ENCODE measurements around the gene SIX5. TPM values are rescaled to one million over a fixed set of nuclear protein-coding genes. Genes with fewer than 3 reads are reported as not detected.

SIX5 gene
- total RNA-seq, 1 experiment from 2014 or later: 7.0 TPM

DNA sequence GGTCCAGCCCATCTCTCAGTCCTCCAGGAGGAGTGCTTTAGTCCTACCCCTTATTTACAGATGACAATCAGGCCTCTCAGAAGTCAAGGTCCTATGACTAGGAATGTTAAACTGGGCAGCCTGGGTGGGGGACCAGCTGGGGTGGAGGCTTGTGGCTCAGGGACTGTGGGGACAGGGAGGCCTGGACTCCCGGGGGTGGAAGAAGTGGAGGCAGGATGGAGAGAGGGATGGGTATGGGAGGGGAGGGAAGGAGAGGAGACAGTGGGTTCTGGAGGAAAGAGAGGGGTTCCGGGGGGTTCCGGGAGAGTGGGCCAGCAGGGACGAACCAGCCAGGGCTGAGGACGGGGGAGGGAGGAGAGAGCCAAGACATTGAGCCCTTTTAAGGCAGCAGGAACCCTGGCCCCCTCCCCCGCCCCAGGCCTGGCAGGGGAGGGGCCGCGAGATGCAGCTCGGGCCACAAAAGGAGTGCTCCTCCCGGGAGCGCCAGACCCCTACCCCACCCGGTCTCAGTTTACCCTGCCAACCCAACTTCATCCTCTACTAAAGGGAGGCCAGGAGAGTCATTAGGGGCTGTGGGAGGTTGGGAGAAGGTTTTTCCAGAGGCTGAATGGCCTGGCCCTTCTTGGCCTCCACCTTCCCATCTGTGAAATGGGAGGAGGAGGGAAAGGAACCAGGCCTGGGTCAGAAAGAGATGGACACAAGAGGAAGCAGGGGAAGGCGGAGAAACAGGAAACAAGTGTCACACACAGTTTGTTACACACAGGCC lies 11.6 kb upstream of the SIX5 start:
- no peak for DNase-seq (ENCODE audit: low read depth, low spot score)
- in situ Hi-C loops (cut with HindIII; ENCODE audit: low pct_unique_long_range_greater_than_20kb, low sequenced_read_pairs): no loop called here

DNA sequence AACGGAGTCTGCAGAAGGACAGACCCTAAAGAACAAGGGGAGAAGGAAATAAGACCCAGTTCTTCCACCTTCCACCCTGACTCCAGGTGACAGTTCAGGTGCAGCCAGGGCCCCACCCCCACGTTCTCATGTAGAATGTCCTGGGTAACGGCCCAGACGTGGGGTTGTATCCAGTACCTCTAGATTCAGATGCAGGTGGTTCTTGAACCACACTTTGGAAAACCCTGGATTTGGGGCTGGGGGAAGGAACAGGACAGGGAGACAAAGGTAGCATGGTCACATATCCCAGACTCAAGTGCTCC lies 11.0 kb upstream of the SIX5 start:
- in situ Hi-C loops (cut with HindIII; ENCODE audit: low pct_unique_long_range_greater_than_20kb, low sequenced_read_pairs): no loop called here

DNA sequence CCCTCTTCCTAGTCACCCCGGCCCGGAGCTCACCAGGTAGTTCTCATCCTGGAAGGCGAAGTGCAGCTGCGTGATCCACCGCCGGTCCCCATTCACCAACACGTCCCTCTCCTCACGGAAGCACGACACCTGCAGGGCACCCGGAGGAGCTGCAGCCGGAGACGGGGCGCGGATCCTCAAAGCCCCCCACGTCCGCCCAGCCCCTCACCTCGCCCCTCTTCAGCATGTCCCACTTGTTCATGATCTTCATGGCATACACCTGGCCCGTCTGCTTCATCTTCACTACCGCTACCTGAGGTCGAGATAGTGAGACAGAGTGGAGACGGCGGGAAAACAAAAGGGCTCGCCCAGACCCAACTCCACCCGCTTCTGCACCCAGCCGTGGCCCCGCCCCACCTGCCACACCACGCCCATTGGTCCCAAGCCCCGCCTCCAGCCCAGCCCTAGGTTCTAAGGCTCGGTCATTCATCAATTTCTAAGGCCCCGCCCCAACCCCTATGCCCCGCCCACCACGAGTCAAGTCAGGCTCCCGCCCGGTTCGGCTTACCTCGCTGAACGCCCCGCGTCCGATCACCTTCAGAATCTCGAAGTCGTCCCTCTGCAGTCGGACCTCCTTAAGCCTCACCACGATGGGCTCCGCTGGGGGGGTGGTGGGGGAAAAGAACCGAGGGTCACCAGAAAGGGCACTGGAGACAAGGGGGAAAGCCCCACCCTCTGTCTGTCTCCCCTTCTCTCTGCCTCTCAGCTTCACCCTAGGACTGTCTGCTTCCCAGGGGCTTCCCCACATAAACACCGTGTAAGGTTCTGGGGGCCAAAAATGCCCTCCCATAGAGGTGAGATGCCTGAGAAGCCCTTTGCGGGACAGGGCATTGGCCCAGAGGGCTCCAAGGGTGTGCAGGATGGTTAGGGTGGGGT lies 10.4 kb upstream of the SIX5 start:
- in situ Hi-C loops (cut with HindIII; ENCODE audit: low pct_unique_long_range_greater_than_20kb, low sequenced_read_pairs): no loop called here
- DNase-seq (ENCODE audit: low read depth, low spot score): peak; percentile 85

More for the DNA sequence above, 11.0 kb upstream of the SIX5 start:
- no peak for DNase-seq (ENCODE audit: low read depth, low spot score)

DNA sequence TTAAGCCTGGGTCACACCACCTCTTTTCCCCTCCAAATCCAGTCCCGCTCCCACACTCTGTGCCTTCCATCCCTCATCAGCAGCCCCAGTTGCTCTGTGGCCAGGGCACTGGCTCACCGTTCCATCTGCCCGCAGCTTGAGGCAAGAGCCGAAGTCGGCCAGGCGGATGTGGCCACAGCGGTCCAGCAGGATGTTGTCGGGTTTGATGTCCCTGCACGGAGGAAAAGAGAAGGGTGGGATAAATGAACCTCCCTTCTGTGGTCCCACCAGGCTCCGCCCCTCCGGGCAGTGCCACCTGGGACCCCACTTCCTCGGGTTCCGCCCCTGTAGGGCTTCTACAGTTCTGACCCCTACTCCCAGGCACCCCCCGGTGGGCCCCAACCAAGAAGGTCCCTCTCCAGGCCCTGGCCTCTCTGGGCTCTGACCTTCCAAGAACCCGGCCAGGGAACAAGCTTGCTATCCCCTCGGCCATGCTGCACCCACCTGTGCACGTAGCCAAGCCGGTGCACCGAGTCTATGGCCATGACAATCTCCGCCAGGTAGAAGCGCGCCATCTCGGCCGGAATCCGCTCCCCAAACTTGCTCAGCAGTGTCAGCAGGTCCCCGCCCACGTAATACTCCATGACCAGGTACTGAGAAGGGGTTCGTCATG lies 9.1 kb upstream of the SIX5 start:
- no peak for DNase-seq (ENCODE audit: low read depth, low spot score)
- in situ Hi-C loops (cut with HindIII; ENCODE audit: low pct_unique_long_range_greater_than_20kb, low sequenced_read_pairs): no loop called here

DNA sequence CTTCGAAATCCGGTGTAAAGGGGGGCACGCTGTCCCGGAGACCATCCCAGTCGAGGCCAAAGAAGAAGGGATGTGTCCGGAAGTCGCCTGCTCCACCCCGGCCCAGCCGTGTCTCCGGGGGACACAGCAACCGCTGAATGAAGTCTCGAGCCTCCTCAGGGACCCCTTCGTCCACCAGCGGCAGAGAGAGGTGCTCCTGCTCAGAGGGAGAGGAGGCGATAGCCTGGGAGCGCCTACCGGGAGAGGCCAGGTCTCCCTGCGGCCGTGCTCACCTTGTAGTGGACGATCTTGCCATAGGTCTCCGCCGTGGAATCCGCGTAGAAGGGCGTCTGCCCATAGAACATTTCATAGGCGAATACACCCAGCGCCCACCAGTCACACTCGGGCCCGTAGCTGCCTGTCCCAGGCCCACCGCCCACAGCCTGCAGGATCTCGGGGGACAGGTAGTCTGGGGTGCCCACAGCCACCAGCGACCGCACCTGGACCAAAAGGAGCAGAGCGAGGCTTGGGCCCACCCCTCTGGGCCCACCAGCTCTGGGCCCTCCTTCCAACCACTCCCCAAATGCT lies 8.4 kb upstream of the SIX5 start:
- in situ Hi-C loops (cut with HindIII; ENCODE audit: low pct_unique_long_range_greater_than_20kb, low sequenced_read_pairs): no loop called here

DNA sequence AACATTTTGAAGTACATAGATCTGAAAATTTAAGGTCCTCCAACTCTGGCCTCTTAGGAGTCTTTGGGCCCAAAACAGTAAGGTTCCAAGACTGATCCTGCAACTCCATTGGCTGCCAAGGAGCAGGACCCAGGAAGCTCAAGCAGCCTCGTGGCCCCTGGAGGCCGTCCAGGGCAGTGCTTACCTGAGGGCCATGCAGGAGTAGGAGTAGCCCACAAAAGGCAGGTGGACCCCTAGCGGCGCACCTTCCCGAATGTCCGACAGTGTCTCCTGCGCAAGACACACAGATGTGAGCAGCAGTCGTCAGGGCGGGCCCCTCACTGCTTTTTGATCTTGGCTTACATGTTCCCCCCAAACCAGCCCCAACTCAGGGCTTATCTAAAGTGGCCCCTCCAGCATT lies 5.7 kb upstream of the SIX5 start:
- in situ Hi-C loops (cut with HindIII; ENCODE audit: low pct_unique_long_range_greater_than_20kb, low sequenced_read_pairs): no loop called here
- DNase-seq (ENCODE audit: low read depth, low spot score): no peak

More for the DNA sequence above, 8.4 kb upstream of the SIX5 start:
- DNase-seq (ENCODE audit: low read depth, low spot score): no peak

DNA sequence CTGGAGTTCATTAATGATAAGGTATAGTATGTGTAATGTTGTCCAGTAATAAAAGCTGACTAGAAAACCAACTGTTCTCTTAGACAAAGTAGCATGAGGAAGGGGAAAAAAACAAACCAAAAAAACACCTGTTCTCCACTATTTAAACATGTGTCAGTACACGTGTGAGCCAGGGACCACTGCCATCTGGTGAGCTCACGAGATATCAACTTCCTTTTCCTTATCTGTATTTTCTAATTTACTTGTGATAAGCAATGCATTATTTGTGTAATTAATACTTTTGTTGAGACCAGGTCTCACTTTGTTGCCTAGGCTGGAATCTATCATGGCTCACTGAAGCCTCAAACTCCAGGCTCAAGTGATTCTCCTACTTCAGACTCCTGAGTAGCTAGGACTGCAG lies 4.3 kb upstream of the SIX5 start:
- in situ Hi-C loops (cut with HindIII; ENCODE audit: low pct_unique_long_range_greater_than_20kb, low sequenced_read_pairs): no loop called here
- DNase-seq (ENCODE audit: low read depth, low spot score): no peak

DNA sequence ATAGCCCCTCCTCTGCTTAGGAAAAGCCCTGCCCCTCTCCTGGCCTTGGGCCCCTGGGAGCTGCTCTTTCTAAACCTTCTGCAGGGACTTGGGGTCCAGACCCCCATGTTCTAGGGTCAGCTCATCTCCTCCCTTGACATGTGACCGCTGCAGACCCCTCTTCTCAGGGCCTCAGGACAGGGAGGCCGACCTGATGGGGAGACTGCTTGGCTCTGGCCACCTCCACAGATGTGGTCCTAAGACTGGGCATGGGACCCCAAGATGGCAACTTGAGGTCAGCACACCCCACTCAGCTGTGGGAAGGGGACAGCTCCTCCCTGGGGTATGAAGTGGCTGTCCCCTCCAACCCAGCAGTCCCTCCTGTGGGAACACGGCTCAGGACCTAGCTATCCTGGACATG lies 3.9 kb upstream of the SIX5 start:
- no peak for DNase-seq (ENCODE audit: low read depth, low spot score)
- in situ Hi-C loops (cut with HindIII; ENCODE audit: low pct_unique_long_range_greater_than_20kb, low sequenced_read_pairs): no loop called here

DNA sequence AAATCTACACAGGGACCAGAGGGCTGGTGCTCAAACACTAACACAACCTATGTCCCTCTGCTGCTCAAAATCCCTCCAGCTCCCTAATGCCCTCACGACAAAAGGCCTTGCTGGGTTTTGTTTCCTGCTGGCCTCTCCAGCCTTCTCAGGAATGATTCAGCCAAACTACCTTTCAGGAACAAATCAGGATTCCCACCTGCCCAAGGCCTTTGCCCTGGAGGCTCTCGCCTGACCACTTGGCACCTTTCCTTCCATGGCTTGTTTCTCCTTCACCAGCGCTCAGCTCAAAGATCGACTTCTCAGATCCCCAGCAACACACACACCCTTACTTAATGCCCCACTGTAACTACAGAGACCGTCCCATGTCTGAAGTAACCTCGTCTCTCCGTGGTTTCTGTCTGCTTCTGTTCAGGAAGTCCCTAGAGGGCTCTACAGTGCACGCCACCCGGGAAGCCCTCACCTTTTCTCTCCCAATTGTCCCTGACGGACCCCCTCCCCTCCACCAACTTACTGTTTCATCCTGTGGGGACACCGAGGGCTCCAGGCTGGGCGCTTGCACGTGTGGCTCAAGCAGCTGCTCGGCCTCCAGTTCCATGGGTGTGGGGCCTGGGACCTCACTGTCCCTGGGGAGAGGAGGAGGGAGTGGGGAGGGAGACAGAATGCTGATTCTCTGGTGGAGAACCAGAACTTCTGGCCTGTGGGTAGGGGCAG lies 3.2 kb upstream of the SIX5 start:
- no peak for DNase-seq (ENCODE audit: low read depth, low spot score)
- in situ Hi-C loops (cut with HindIII; ENCODE audit: low pct_unique_long_range_greater_than_20kb, low sequenced_read_pairs): no loop called here

DNA sequence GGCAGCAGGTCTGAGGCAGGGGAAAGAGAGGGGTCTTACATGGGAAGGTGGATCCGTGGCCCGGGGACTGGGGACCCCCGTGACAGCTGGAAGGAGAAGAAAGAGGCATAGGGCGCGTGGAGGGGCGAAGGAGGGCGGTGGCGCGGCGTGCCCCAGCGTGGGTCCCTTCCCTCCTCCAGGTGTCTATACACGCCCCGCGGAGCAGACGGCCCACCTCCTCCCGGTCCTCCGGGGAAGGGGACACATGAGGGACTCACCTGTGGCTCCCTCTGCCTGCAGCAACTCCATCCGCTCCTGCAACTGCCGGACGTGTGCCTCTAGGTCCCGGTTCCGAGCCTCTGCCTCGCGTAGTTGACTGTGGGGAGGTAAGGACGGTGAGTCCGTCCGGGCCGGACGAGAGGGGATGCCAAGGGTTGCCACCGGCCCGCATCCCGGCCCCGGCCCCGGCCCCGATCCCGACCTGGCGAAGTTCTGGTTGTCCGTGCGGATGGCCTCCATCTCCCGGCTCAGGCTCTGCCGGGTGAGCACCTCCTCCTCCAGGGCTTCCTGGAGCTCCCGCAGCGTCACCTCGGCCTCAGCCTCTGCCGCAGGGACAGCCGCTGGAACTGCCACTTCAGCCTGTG lies 2.4 kb upstream of the SIX5 start:
- DNase-seq (ENCODE audit: low read depth, low spot score): no peak

DNA sequence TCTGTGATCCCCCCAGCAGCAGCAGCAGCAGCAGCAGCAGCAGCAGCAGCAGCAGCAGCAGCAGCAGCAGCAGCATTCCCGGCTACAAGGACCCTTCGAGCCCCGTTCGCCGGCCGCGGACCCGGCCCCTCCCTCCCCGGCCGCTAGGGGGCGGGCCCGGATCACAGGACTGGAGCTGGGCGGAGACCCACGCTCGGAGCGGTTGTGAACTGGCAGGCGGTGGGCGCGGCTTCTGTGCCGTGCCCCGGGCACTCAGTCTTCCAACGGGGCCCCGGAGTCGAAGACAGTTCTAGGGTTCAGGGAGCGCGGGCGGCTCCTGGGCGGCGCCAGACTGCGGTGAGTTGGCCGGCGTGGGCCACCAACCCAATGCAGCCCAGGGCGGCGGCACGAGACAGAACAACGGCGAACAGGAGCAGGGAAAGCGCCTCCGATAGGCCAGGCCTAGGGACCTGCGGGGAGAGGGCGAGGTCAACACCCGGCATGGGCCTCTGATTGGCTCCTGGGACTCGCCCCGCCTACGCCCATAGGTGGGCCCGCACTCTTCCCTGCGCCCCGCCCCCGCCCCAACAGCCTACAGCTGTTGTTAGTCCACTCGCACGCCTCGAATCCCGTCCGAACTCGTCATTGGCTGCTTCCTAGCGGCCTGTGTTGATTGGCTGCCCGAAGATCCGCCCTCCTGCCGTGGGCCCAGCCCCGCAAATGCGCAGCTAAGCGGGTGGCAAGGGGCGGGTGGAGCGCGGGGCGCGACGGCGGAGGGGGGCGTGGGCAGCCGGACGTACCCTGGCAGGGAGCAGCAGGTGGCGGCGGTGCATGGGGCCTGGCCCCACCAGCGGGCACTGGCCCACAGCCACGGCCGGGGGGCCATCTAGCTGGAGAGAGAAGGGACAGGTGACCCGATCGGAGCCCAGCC lies 1.4 kb upstream of the SIX5 start:
- peak; percentile 98 for DNase-seq (ENCODE audit: low read depth, low spot score)
- in situ Hi-C loops (cut with HindIII; ENCODE audit: low pct_unique_long_range_greater_than_20kb, low sequenced_read_pairs): no loop called here

More for the DNA sequence above, 2.4 kb upstream of the SIX5 start:
- in situ Hi-C loops (cut with HindIII; ENCODE audit: low pct_unique_long_range_greater_than_20kb, low sequenced_read_pairs): no loop called here

DNA sequence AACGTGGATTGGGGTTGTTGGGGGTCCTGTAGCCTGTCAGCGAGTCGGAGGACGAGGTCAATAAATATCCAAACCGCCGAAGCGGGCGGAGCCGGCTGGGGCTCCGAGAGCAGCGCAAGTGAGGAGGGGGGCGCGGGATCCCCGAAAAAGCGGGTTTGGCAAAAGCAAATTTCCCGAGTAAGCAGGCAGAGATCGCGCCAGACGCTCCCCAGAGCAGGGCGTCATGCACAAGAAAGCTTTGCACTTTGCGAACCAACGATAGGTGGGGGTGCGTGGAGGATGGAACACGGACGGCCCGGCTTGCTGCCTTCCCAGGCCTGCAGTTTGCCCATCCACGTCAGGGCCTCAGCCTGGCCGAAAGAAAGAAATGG lies 754 bp upstream of the SIX5 start:
- in situ Hi-C loops (cut with HindIII; ENCODE audit: low pct_unique_long_range_greater_than_20kb, low sequenced_read_pairs): no loop called here
- peak; percentile 35 for DNase-seq (ENCODE audit: low read depth, low spot score)

DNA sequence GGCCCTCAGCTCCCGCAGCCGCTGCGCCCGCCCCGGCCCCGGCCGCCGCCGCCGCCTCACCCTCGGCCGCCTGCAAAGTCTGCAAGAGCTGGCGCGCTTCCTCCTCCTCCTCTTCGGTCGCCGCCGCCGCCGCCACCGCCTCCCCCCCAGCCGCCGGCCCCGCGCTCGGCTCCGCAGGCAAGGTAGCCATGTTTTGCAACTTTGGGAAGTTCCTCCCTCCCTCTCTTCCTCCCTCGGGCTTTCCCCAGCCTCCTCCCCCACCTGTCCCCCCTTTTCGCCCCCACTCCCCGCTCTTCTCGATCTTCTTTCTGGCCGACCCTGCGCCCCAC lies 433 bp downstream of the SIX5 start:
- no peak for DNase-seq (ENCODE audit: low read depth, low spot score)
- in situ Hi-C loops (cut with HindIII; ENCODE audit: low pct_unique_long_range_greater_than_20kb, low sequenced_read_pairs): no loop called here

DNA sequence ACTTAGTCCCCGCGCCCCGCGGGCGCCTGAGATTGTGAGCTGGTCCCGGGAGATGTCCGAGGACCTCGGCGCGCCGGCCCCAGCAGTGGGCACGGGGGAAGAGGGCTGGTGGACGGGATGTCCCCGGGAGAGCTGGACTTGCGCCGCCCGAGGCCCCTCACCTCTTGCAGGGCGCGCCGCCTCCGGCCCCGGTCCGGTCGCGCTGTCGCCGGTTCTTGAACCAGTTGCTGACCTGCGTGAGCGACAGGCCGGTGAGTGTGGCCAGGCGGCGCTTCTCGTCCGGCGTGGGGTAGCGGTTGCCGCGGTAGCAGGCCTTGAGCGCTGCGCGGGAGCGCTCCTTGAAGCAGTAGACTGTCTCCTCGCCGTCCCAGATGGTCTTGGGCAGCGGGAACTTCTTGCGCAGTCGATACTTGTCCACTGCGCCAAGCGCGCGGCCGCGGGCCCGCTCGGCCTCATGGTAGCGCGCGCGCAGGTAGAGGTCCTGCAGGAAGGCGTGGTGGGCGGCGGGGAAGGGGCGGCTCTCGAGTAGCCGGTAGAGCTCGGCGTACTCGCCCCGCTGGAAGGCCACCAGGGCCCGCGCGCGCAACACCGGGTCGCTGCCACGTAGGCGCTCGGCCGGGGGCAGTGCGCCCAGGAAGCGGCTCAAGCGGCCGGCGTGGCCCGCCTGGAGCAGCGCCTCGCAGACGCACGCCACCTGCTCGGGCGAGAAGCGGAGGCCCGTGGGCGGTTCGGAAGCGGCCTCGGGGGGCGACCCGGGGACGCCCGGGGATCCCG lies 984 bp downstream of the SIX5 start:
- in situ Hi-C loops (cut with HindIII; ENCODE audit: low pct_unique_long_range_greater_than_20kb, low sequenced_read_pairs): no loop called here
- peak; percentile 39 for DNase-seq (ENCODE audit: low read depth, low spot score)

DNA sequence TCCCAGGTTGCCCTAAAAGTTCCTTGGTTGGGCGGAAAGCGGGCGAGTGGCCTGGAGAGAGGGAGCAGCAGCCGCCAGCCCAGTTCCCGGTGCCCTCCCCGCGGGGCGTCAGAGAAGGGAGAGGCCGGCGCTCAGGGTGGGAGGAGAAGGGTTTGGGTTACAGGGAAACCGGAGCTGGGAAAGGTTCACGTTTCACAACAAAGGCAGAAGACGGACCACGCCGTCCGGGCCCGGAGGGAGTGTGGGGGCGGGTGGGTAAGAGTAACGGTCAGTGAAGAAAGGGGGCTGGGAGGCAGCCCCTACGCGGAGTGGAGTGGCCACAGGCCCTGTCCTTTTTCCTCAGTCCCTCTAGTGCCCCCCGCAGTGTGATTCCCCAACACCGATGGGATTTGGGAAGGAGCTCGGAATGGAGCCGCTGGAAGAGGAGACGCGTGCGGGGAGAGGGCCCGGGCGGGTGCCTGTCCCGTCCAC lies 1.6 kb downstream of the SIX5 start:
- DNase-seq (ENCODE audit: low read depth, low spot score): peak; percentile 33
- in situ Hi-C loops (cut with HindIII; ENCODE audit: low pct_unique_long_range_greater_than_20kb, low sequenced_read_pairs): no loop called here

DNA sequence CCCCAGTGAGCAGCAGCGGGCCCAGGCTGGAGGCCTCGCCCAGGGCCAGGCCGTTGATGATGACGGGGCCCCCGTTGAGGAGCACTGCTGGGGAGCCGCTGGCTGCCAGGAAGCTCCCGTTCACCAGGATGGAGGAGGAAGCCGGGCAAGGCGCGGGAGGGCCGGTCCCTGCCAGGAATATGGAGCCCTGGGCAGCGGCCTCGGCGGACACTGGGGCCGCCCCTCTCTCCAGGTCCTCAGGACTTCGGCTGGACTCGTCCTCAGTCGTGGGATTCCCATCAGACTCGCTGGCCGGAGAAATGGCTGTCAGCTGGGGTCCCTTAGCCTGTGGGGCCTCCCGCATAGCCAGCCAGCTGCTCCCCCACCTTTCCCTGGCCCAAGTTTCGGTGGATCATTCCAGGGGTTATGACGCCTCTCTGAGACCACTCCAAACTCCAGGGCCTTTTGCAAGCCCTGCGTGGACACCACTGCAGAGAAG lies 2.1 kb downstream of the SIX5 start:
- in situ Hi-C loops (cut with HindIII; ENCODE audit: low pct_unique_long_range_greater_than_20kb, low sequenced_read_pairs): no loop called here
- DNase-seq (ENCODE audit: low read depth, low spot score): no peak

All from SK-MEL-5 (cell line).